ENCODE measurements around the gene WBP1.

GRCh38 chr2:74472086-74472944, 14.1 kb downstream of the WBP1 start, which contains the start of gene MRPL53:
- TF ChIP-seq CTCF (IDR thresholded peaks at IDR 0.05 in 8 of 11, conservative IDR thresholded peaks at IDR 0.05 in 3 of 11) (peak in 3 of 11 experiments; percentile 10 to 31 (median 20)), POLR2A (IDR thresholded peaks at IDR 0.05) (peak; percentile 78 to 92 (median 82)), POLR2AphosphoS5 (IDR thresholded peaks at IDR 0.05) (peak; percentile 99 to 100 (median 99))
